Astrocyte (in vitro differentiated cells and primary cell): ENCODE measurements around the gene TFDP2. TPM values are rescaled to one million over a fixed set of nuclear protein-coding genes. Genes with fewer than 3 reads are reported as not detected.

ENCODE experiments used
- DNase-seq: peaks from one replicate; pipeline ENCODE4 v3.0.0-alpha.2; 2010; ENCODE audit warnings: low read depth
- FAIRE-seq: peaks from 2 replicates; lab custom pipeline; 2011; peaks lifted over from hg19 to GRCh38; lab: Jason Lieb, UNC
- H2AFZ ChIP-seq: 2 replicates; pipeline ENCODE4 v1.6.0; 2012; ENCODE audit warnings: low read depth, low read length, inconsistent platforms
- H3K27ac ChIP-seq: 2 replicates; pipeline ENCODE4 v1.5.1; 2011; ENCODE audit warnings: low read depth, low read length, inconsistent platforms
- H3K27me3 ChIP-seq: 2 replicates; pipeline ENCODE4 v1.6.0; 2011; ENCODE audit warnings: low read length, inconsistent platforms; ENCODE audit not compliant: insufficient read depth
- H3K36me3 ChIP-seq: 2 replicates; pipeline ENCODE4 v1.5.1; 2011; ENCODE audit warnings: low read length, inconsistent platforms; ENCODE audit not compliant: insufficient read depth
- H3K4me1 ChIP-seq: 2 replicates; pipeline ENCODE4 v1.5.1; 2011; ENCODE audit warnings: low read length, inconsistent platforms; ENCODE audit not compliant: insufficient read depth
- H3K4me2 ChIP-seq: 2 replicates; pipeline ENCODE4 v1.6.0; 2012; ENCODE audit warnings: low read length, inconsistent platforms
- H3K4me3 ChIP-seq: 2 replicates; pipeline ENCODE4 v1.5.1; 2011; ENCODE audit warnings: low read depth, mild to moderate bottlenecking, low read length, inconsistent platforms; ENCODE audit not compliant: insufficient read depth
- H3K79me2 ChIP-seq: 2 replicates; pipeline ENCODE4 v1.6.0; 2012; ENCODE audit warnings: mild to moderate bottlenecking, low read length, inconsistent platforms; ENCODE audit not compliant: insufficient read depth
- H3K9ac ChIP-seq: 2 replicates; pipeline ENCODE4 v1.6.0; 2012; ENCODE audit warnings: mild to moderate bottlenecking, low read length, inconsistent platforms
- H3K9me3 ChIP-seq: 2 replicates; pipeline ENCODE4 v1.5.1; 2012; ENCODE audit warnings: low read depth, mild to moderate bottlenecking, low read length, inconsistent platforms; ENCODE audit not compliant: insufficient read depth
- H4K20me1 ChIP-seq: 2 replicates; pipeline ENCODE4 v1.6.0; 2012; ENCODE audit warnings: low read length, inconsistent platforms; ENCODE audit not compliant: insufficient read depth
- H3K27ac Mint-ChIP-seq: one replicate; pipeline ENCODE4 v1.8.0; 2021; ENCODE audit warnings: mild to moderate bottlenecking, mixed read lengths; ENCODE audit not compliant: unreplicated experiment
- H3K27me3 Mint-ChIP-seq: one replicate; pipeline ENCODE4 v1.8.0; 2021; ENCODE audit warnings: low read depth, mixed read lengths; ENCODE audit not compliant: unreplicated experiment
- H3K36me3 Mint-ChIP-seq: one replicate; pipeline ENCODE4 v1.8.0; 2021; ENCODE audit warnings: low read depth, mixed read lengths; ENCODE audit not compliant: unreplicated experiment
- H3K4me1 Mint-ChIP-seq: one replicate; pipeline ENCODE4 v1.8.0; 2021; ENCODE audit warnings: low read depth, mixed read lengths; ENCODE audit not compliant: unreplicated experiment
- H3K4me3 Mint-ChIP-seq: one replicate; pipeline ENCODE4 v1.8.0; 2021; ENCODE audit warnings: mild to moderate bottlenecking, moderate library complexity, mixed read lengths; ENCODE audit not compliant: unreplicated experiment
- H3K9me3 Mint-ChIP-seq: one replicate; pipeline ENCODE4 v1.8.0; 2021; ENCODE audit warnings: mild to moderate bottlenecking, mixed read lengths; ENCODE audit not compliant: unreplicated experiment
- EZH2 ChIP-seq: IDR thresholded peaks from 2 replicates; pipeline ENCODE4 v1.6.1; 2012; ENCODE audit warnings: mild to moderate bottlenecking, low read length, inconsistent platforms; ENCODE audit not compliant: insufficient read depth
- total RNA-seq: library from RNA; stranded (reverse); gene quantifications from 2 replicates; pipeline ENCODE4 v1.2.1, GENCODE V29; 2021
- TF ChIP-seq, protein P1 (sequence below): IDR thresholded peaks from 2 replicates; pipeline ENCODE4 v1.5.1; 2011; ENCODE audit warnings: low read depth, mild to moderate bottlenecking, inconsistent platforms, low read length, moderate library complexity; ENCODE audit not compliant: insufficient read depth

TFDP2 gene
- total RNA-seq, 1 donor from 2014 or later = 51.0 TPM

DNA sequence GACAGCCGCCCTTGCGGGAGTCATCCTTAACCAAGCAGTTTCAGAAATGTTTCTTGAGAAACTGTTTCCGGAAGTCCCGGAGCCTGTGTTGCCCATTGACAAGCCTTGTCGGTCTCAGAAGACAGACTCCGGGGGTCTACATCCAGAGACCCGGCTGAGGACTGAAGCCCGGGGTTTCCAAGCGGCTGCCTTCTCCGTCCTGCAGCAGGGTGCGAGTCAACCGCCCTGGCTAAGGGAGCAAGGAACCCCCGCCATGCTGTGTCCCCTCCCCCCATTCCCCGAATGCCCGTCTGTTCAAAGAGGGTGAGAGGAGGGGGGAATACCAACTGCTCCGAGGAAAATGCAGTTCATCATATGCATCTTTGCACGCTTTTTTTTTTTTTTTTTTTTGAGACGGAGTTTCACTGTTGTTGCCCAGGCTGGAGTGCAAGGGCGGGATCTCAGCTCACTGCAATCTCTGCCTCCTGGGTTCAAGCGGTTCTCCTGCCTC is 211.3 kb downstream of the TFDP2 start:
- Histone ChIP-seq H4K20me1 (no peaks in the 10 kb centered on the region), H3K9ac (no peak overlapping the region), H3K27ac (no peak overlapping the region), H3K27me3 (no peaks in the 10 kb centered on the region), H2AFZ (no peak overlapping the region), H3K4me1 (peaks cover 12% of the 10 kb centered on the region), H3K4me3 (no peak overlapping the region), H3K4me2 (no peak overlapping the region), H3K79me2 (no peaks in the 10 kb centered on the region), H3K9me3 (no peaks in the 10 kb centered on the region), H3K36me3 (no peaks in the 10 kb centered on the region)
- H3K27ac Mint-ChIP-seq = no peak overlapping the region
- no peak for FAIRE-seq
- H3K4me1 Mint-ChIP-seq = peaks cover 9% of the 10 kb centered on the region
- no peaks in the 10 kb centered on the region for H3K36me3 Mint-ChIP-seq
- no peak for DNase-seq
- H3K4me3 Mint-ChIP-seq = no peak overlapping the region
- no peak for TF ChIP-seq EZH2
- TF ChIP-seq, protein P1, sequence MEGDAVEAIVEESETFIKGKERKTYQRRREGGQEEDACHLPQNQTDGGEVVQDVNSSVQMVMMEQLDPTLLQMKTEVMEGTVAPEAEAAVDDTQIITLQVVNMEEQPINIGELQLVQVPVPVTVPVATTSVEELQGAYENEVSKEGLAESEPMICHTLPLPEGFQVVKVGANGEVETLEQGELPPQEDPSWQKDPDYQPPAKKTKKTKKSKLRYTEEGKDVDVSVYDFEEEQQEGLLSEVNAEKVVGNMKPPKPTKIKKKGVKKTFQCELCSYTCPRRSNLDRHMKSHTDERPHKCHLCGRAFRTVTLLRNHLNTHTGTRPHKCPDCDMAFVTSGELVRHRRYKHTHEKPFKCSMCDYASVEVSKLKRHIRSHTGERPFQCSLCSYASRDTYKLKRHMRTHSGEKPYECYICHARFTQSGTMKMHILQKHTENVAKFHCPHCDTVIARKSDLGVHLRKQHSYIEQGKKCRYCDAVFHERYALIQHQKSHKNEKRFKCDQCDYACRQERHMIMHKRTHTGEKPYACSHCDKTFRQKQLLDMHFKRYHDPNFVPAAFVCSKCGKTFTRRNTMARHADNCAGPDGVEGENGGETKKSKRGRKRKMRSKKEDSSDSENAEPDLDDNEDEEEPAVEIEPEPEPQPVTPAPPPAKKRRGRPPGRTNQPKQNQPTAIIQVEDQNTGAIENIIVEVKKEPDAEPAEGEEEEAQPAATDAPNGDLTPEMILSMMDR = no peak
- H3K9me3 Mint-ChIP-seq = no peaks in the 10 kb centered on the region
- H3K27me3 Mint-ChIP-seq = no peaks in the 10 kb centered on the region

DNA sequence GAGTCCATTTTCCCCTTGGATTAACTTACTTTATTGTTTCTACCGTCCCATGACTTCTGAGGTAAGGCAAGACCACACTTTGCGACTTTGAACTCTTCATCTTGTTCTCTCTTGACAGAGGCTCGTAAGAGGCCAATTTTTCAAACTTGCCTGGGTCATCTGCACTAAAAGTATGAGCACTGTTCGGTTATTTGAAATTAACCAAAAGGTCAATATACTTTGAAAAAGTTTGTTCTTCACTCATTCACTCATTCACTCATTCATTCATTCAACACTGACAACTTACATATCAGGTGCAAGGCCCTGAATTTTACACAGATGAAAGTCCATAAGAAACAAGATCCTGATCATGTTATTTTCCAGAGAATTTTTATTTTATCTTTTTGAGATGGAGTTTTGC is 215.0 kb downstream of the TFDP2 start:
- FAIRE-seq = no peak

More for the DNA sequence above, 215.0 kb downstream of the TFDP2 start:
- Histone ChIP-seq H2AFZ (no peak overlapping the region), H3K79me2 (no peaks in the 10 kb centered on the region), H3K4me3 (no peak overlapping the region), H3K27ac (no peak overlapping the region), H3K4me2 (no peak overlapping the region), H3K27me3 (no peaks in the 10 kb centered on the region), H3K4me1 (no peaks in the 10 kb centered on the region), H4K20me1 (no peaks in the 10 kb centered on the region), H3K9me3 (no peaks in the 10 kb centered on the region), H3K9ac (no peak overlapping the region), H3K36me3 (no peaks in the 10 kb centered on the region)
- Mint-ChIP-seq H3K9me3 (no peaks in the 10 kb centered on the region), H3K4me3 (no peak overlapping the region), H3K4me1 (peaks cover under 1% of the 10 kb centered on the region), H3K36me3 (no peaks in the 10 kb centered on the region), H3K27me3 (no peaks in the 10 kb centered on the region), H3K27ac (no peak overlapping the region)
- DNase-seq = no peak
- TF ChIP-seq, protein P1 = no peak
- TF ChIP-seq EZH2 = no peak
